ENCODE results near the gene SPOCK3.

SPOCK3 gene

DNA sequence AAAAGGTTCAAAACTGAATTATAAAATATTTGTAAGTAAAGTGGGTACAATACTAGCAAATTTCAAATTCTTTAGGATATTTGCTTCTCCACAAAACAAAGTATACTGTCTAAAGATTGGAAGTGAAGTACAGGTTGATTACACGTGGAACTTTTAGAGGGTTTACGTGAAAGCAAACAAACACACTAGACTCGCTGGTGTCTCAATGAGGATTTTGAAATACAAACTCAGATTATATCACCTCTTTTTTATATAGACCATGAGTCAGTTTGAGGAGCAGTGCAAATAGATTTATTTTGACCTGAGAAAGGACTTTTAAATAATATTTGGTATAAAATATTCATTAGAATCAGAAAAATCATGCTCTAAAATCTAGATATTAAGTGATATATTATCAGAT lies 185.0 kb downstream of the SPOCK3 start:
- in situ Hi-C loops (cut with HindIII; ENCODE audit: low sequenced_read_pairs) = no loop called here

DNA sequence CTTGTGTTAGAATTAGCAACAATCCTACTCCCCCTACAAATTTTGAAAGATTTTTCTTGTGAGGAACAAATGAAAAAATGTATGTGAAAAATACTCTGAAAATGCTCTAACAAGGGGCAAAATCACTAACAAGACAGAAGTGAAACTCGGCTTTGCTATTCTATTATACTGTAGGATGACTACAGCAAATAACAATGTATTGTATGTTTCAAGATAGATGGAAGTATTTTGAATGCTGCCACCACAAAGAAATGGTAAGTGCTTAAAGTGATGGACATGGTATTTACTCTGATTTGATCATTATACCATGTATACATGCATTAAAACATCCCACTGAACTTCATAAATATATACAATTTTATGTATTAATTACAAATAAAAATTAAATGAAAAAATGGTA lies 192.8 kb downstream of the SPOCK3 start:
- in situ Hi-C loops (cut with HindIII; ENCODE audit: low sequenced_read_pairs) = no loop called here

DNA sequence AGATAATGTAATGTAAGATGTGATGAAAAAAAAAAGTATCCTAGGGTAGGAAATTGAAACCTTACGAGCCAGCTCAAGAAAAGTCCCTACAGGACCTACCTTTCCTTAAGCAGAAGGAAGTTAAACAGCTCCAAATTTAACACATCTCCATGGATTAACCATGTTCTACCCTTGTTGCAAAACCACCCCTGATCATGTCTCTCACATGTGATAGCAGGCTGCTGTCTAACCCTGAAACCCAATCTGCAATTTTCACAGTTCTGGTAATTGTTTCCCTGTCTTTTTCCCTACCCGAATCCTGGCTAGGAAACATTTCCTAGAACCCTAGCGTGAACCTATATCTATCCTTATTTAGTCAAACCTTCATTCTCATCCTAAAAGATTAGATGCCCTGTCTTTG lies 198.9 kb downstream of the SPOCK3 start:
- in situ Hi-C loops (cut with HindIII; ENCODE audit: low sequenced_read_pairs) = no loop called here

DNA sequence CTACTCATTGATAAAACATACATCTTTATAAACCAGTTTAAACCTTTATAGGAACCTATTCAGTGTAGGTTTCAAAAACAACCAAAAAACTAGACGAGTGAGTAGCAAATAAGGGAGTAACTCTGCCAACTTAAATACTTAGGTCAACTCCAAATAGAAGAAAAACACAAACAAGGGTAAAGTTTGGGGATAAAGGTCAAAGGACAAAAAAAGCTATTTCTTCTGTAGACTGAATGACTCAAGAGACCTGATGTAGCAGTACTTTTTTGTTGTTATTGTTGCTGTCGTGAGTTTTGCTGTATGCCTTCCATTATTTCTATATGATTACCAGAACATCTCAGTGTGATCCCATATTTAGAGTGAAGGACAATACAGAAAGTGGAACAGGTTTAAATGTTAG lies 199.3 kb downstream of the SPOCK3 start:
- in situ Hi-C loops (cut with HindIII; ENCODE audit: low sequenced_read_pairs) = no loop called here

DNA sequence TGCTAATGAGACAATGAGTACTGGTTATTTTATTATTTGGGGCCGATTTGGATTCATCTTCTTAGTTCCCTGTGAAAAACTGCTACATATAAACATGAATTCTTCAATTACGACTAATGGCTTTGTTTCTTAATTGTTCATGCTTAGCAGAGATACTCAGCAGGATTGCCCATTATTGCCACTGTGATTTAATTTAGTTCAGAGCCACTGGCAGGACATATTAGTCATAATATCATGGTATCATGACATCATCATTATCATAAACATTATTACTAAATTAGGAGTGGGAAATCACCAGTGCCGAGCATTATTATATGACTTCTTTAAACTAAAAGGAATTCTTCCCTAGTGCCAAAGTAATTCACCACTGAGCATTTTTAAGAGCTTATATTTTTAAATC lies 201.4 kb downstream of the SPOCK3 start:
- in situ Hi-C loops (cut with HindIII; ENCODE audit: low sequenced_read_pairs) = no loop called here

DNA sequence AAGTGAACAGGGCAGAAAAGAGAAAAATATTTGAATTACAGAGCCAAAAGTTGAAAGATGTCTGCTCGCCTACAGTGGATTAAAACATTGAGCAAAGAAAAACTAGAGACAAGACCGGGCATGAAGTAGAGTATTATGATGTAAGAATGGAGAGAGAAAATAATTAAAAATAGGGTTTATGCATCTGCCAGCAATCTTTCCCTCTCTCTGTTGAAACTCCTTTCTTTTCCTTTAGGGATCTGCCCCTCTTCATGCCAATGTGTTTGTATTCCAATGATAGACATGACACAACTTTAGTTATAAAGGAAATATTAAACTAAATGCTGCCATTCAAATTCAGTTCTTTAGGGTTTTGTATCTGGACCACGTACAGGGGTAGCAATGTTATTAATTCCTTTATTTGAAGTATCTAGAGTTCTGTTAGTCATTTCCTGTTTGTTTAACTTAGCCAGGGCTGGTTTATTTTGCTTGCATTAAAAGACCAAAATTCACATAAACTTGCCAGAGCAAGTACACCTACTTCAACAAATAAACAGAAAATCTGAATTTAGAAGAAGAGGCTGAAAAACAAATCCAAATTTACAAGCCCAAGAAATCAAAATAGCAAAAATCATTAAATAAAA lies 202.6 kb downstream of the SPOCK3 start:
- in situ Hi-C loops (cut with HindIII; ENCODE audit: low sequenced_read_pairs) = no loop called here

DNA sequence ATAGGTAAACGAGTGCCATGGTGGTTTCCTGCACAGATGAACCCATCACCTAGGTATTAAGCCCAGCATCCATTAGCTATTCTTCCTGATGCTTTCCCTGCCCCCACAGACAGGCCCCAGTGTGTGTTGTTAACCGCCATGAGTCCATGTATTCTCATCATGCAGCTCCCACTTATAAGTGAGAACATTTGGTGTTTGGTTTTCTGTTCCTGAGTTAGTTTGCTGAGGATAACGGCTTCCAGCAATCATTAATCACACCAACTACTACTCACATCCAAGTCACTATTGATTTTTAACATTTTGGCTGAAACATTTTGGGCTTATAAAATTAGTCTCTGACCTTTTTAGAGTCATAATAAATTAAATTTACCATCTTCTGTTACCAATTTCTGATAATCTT lies 205.3 kb downstream of the SPOCK3 start:
- in situ Hi-C loops (cut with HindIII; ENCODE audit: low sequenced_read_pairs) = no loop called here

DNA sequence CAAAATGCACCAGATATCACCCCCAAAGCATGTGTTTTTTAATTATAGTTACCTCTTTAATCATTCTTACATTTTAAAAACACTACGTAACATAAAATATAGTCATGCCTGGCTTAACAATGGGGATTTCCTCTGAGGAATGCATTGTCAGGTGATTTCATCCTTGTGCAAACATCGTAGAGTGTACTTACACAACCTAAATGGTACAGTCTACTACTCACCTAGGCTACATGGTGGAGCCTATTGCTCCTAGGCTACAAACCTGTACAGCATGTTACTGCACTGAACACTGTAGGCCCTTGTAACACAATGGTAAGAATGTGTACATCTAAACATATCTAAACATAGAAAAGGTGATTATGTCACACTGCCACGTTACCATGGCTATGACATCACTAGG lies 208.6 kb downstream of the SPOCK3 start:
- in situ Hi-C loops (cut with HindIII; ENCODE audit: low sequenced_read_pairs) = no loop called here

DNA sequence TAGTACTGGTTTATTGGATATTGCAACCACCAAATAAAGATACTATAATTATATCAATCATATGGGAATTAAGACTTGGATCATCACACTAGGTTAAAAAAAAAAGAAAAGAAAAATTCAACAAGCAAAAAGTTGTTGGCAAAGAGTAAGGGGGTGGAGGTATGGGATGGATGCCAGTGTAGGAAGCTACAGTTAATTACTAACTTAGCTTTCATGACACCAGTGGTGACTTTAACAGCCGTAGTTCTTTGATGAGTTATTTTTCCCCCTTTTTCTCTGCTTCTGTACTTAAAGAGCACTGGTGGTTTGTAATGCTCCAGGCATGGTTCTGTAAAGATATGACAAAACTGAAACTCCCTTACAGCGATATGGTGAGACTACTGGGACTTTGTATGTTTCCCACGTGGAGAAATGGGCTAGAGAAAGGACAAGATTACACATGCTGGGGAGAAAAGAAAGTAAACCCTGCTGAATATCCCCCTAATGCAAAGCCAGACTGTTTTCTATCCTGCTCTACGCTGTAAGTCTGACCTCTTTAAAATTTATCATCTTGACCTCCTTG lies 210.8 kb downstream of the SPOCK3 start:
- in situ Hi-C loops (cut with HindIII; ENCODE audit: low sequenced_read_pairs) = no loop called here

DNA sequence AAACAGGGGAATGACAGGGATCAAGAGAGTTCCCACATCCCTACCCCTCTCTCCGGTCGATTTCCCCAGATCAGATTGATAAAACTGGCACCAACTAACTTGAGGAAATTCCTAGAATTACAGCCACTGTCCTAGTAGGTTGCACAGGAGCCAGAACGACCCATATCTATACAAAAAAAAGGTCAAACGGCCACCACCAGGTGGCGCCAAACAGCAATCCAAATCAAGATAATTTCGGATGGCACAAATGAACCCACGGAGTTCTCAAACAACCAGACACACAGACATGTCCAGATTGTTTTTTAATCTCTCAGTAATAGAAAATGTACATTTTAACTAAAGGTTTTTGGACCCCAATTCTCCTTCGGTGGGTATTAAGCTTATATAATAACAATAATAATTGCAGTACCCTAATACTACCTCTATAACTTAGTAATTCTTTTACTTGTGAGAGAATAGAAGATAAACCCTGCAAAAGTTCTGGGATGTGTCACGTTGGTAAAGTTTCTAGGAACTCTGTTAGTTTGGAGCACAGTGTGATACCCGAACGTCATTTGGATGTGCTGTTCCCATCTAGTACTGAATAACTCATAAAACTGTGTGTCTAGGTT lies 212.6 kb downstream of the SPOCK3 start:
- in situ Hi-C loops (cut with HindIII; ENCODE audit: low sequenced_read_pairs) = no loop called here

DNA sequence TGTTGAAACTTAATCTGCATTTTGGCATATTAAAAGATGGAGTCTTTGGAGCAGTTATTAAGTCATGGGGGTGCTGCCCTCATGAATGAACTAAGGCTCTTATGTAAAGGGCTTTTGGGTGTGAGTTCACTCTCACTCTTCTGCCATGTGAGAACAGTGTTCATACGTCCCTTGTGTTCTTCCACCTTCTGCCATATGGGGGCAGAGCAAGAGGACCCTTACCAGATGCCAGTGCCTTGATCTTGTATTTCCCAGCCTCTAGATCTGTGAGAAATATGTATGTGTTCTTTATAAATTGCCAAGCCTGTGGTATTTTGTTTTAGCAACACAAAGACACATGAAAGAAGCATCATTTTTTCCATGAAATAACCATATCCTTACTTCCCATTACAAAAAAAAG lies 213.9 kb downstream of the SPOCK3 start:
- in situ Hi-C loops (cut with HindIII; ENCODE audit: low sequenced_read_pairs) = no loop called here

DNA sequence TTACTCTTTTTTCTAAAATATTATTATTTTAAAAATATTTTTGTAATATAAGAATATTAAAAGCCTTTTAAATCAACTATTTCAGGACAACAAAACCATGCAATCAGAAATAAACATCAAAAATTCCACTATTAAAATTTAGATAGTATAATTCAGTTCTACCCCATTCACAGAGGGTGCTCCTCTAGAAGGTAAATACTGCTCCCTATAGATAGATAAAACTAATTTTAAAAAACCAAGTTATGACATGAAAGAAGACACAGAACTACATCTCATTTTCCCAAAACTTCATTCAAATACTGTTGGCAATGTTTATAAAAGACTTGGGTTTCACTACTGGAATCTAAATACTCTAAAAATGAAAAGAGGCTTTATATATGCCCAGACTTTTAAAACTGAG lies 219.3 kb downstream of the SPOCK3 start:
- in situ Hi-C loops (cut with HindIII; ENCODE audit: low sequenced_read_pairs) = no loop called here

DNA sequence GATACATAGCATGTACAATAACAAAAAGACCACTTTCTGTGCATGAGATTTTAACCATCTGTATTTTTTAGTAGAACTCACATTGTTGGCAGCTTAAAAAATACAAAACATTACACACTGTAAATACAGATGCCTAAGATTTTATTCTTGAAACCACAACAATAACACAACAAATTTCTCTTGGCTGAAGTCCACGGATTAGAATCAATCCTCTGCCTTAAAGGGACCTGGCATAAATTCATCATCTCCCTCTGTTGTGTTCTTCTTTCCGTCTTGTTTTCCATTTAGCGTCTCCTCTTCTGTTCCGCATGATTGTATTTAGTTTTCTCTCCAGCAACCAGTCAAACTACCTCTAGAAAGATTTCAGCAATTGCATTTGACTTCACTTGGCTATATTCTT lies 231.0 kb downstream of the SPOCK3 start:
- in situ Hi-C loops (cut with HindIII; ENCODE audit: low sequenced_read_pairs) = no loop called here

DNA sequence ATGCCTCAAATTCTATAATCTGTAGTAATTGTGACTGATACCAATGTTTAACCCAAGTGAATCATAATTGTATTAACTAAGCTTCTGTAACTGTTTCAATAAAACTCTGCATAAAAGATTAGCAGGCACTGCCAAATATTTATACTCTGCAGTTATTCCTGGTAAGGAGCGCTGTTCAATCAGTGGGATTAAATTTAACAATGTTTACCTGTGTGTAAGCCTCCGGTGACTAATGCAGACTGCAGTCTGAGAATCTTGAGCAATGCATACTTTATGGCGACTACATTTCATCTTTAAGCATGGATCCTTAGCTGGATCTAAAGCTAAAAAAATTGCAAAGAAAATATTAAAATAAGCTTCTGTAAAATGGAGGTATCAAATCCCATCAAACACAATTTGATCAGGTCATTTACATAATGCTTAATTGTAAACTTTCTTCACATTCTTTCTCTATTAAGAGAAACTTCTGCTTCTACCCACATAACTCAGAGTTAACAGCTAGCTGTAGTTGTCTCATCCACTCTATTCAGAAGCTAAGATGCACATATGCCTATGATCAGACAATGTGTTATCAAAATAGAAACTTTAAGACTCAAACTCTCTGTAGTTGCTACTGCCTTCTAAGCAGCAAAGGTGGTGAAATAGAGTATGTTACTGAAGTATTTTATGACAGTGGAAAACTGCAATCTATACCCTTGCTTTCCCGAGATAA lies 234.0 kb downstream of the SPOCK3 start:
- in situ Hi-C loops (cut with HindIII; ENCODE audit: low sequenced_read_pairs) = no loop called here

DNA sequence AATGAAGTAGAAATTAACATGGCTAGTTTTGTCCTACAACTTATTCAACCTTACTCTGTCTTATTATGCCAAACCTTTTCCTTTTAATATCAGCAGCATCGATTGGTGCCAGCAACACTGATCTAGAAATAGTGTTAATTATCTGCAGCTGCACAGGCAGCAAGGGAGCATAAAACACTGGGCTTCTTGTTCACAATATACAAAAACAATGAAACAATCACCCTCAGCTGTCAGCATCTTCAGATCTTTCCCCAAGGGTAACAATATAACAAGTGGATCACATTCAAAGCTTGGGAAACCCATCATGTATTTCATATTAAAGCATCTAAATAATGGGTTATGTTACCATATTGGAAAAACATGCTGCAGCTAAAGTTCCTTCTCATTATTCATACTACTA lies 238.1 kb downstream of the SPOCK3 start:
- in situ Hi-C loops (cut with HindIII; ENCODE audit: low sequenced_read_pairs) = no loop called here

DNA sequence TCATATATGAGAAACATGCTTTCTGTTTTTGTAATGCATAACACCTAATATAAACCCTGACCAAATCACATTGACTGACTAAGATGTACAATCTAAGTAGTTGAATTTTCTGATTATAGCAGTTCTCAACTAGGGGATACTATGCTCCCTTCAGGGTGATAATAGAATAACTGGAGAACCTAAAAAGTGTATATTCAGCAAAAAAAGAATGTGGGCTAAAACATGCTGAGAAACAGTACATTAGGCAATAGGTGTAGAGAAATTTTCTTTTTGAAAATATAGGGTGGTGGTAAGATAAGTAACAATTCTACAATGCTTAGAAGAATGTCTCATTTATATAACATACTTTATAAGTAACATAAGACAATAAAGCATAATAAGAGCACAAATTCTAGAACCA lies 239.6 kb downstream of the SPOCK3 start:
- in situ Hi-C loops (cut with HindIII; ENCODE audit: low sequenced_read_pairs) = no loop called here

DNA sequence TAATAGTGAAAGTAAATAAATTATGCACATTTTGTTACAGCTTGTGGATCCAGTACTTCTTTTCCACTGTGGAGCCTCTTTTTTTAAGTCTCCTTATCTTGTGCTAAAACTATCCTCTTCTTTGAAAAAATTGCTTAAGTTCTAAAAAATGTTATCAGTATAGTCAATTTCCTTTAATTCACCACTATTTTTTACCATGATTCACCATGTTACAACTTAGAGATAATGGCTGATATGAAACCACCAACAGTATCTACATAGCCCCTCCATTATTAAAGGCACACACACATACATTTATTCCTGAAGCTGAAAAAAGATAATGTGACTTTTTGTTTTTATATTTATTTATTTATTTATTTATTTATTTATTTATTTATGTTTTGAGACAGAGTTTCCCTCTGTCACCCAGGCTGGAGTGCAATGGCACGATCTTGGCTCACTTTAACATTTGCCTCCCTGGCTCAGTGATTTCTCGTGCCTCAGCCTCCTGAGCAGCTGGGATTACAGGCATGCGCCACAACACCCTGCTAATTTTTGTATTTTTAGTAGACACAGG lies 243.2 kb downstream of the SPOCK3 start:
- in situ Hi-C loops (cut with HindIII; ENCODE audit: low sequenced_read_pairs) = no loop called here

DNA sequence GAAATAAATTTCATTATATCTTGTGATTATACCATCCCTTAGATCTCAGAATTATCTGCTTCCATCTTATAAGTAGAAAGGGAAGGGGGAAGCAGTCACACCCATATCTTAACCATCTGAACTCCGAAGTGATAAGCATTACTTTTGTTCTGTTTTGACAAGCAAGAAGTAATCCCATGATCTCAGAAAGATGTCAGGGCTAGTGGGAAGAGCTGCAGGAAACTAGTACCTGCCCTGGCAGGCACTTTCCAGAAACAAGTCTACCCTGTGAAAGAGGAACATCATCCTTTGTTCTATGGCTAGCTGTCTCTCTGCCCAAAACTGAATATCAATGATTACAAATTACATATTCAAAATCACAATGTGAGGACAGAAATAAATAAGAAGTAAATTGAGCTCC lies 244.4 kb downstream of the SPOCK3 start:
- in situ Hi-C loops (cut with HindIII; ENCODE audit: low sequenced_read_pairs) = no loop called here

DNA sequence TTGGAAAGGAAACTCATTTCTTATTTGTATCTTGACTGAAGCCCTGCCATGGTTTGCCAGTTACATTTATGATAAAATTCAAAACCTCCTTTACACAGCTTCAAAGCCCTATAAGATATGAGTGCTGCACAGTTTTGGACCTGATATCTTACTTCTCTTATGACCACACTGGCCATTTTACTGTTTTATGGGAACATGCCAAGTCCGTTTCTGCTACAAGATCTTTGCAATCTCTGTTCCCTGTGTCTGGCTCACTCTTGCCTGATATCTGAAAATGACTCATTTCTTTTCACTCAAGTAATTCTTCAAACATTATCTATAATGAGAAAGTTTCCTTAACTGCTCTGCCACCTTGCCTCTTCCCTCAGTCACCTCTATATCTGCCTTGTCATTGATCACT lies 247.3 kb downstream of the SPOCK3 start:
- in situ Hi-C loops (cut with HindIII; ENCODE audit: low sequenced_read_pairs) = no loop called here

DNA sequence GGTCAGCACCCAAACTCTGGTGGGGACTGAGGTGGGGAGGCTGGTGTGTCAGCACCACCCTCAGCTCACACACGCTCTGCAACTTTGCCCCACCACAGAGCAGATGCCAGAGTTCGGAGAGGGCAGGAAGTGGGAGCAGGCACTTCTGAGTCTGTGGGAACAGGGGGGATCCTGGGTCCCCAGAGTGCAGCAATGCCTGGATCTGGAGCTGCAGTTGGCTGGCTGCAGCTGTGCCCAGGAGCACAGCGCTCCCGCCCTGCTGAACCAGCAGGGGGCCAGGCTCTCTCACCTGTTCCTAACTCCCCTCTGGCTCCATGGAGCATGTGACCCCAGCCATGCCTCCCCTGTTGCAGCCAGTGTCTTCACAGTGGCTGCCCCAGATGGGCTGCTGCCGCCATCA lies 252.4 kb downstream of the SPOCK3 start:
- in situ Hi-C loops (cut with HindIII; ENCODE audit: low sequenced_read_pairs) = no loop called here

DNA sequence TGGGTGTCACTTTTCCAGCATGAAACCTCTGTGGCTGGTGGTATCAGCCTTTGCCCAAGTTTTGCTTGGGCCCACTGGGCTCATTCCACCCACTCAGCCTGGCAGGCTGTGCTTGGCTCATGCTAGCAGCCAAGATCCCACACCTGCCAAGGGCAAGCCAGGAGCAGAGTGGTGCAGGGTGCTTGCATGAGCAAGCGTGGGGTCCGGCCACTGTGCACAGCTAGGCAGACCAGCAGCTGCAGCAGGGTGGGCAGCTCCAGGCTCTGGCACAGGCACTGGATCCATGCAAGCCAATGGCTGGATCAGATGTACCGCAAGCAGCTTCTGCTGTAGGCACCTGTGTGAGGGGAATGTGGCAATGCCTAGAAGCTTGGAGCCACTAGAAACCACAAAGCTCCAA lies 253.9 kb downstream of the SPOCK3 start:
- in situ Hi-C loops (cut with HindIII; ENCODE audit: low sequenced_read_pairs) = no loop called here

DNA sequence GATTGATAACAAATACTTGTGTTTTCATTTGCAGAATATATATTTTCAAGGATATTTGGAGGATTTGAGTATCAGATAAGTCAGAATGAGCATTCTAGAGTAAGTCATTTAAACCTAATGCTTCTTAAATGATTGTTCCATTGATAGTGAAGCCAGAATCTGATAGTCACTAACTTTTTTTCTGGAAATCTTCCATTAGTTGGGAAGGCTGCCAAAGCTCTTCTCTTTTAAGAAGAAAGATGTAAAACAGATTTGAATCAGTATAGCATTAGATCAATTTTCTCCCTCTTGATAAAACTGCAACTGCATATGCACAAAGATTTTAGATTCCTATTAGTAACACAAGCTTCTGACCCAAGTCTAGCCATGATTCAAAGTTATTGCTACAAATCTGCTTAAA lies 256.7 kb downstream of the SPOCK3 start:
- in situ Hi-C loops (cut with HindIII; ENCODE audit: low sequenced_read_pairs) = no loop called here
